ENCODE measurements around the gene SPATS1.

DNA sequence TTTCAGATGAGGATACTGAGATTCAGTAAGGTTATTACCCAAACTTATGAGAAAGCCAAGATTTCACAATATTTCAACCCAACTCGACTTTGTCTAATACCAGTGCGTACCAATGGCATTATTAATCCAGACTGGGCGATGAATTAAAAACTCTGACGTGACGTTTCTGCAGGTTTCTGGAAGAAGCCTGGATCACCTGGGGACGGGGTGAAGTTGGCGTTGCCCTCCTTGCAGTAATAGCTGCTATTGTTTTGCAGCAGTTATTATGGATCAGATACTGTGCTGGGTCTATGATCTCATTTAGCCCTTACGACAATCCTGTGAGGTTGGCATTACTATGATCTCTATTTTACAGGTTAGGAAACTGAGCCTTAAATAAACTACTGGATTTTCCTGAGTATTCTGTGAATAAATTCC is 44.5 kb downstream of the SPATS1 start:
- no peak for TF ChIP-seq GATA2 (IDR thresholded peaks at IDR 0.05; ENCODE audit: low read depth, low read length)
- no peak for TF ChIP-seq GATA3 (IDR thresholded peaks at IDR 0.05; ENCODE audit: low read depth, low read length)
